GM18861 (cell line): ENCODE data around the gene ST6GAL1.

Source experiments
- ATAC-seq: cut with Tn5 transposase; IDR thresholded peaks from one replicate; pipeline ENCODE4 v1.9.1; 2021; ENCODE audit not compliant: unreplicated experiment

The ST6GAL1 gene

GRCh38 chr3:186915806-186916796 is 14.2 kb upstream of the ST6GAL1 start:
- ATAC-seq, result no peak

- ATAC-seq, result no peak
These were observed 12.6 kb upstream of the ST6GAL1 start for GRCh38 chr3:186917512-186918312.

- no peak for ATAC-seq
These were observed 10.0 kb upstream of the ST6GAL1 start for GRCh38 chr3:186920301-186920700.

- no peak for ATAC-seq
These were observed 9.5 kb upstream of the ST6GAL1 start for GRCh38 chr3:186920796-186921195.

- ATAC-seq, result no peak
These were observed 8.7 kb upstream of the ST6GAL1 start for GRCh38 chr3:186921578-186921977.

GRCh38 chr3:186922224-186922623 is 8.1 kb upstream of the ST6GAL1 start:
- no peak for ATAC-seq

GRCh38 chr3:186922790-186923189 is 7.5 kb upstream of the ST6GAL1 start:
- no peak for ATAC-seq

- ATAC-seq, result no peak
These were observed 7.1 kb upstream of the ST6GAL1 start for GRCh38 chr3:186923241-186923640.

GRCh38 chr3:186925826-186926225 is 4.5 kb upstream of the ST6GAL1 start:
- ATAC-seq, result no peak

- ATAC-seq, result no peak
These were observed 1.1 kb upstream of the ST6GAL1 start for GRCh38 chr3:186929186-186929585.

- no peak for ATAC-seq
These were observed 641 bp upstream of the ST6GAL1 start for GRCh38 chr3:186929685-186930084.

- peak; percentile 72 for ATAC-seq
These were observed 560 bp downstream of the ST6GAL1 start for GRCh38 chr3:186930641-186931531.

- peak; percentile 32 for ATAC-seq
These were observed 1.4 kb downstream of the ST6GAL1 start for GRCh38 chr3:186931532-186932280.

GRCh38 chr3:186932281-186933181 is 2.2 kb downstream of the ST6GAL1 start:
- ATAC-seq, result no peak

GRCh38 chr3:186933816-186934215 is 3.5 kb downstream of the ST6GAL1 start:
- ATAC-seq, result no peak

- no peak for ATAC-seq
These were observed 4.8 kb downstream of the ST6GAL1 start for GRCh38 chr3:186935133-186935532.

- ATAC-seq, result no peak
These were observed 6.9 kb downstream of the ST6GAL1 start for GRCh38 chr3:186937017-186937875.

- ATAC-seq, result no peak
These were observed 8.4 kb downstream of the ST6GAL1 start for GRCh38 chr3:186938716-186939115.
